ENCODE data around the gene HMOX1.
A peak's percentile ranks its signal among the peaks of the same experiment; 100 is the strongest.
"Not testable (repeated sequence)": the region's sequence is repeated elsewhere in the genome, so short reads cannot be mapped to it uniquely, and the experiment has no call there.

HMOX1 gene

GRCh38 chr22:35350539-35351503 is 30.1 kb upstream of the HMOX1 start:
- DNase-seq = peak; percentile 50

DNA sequence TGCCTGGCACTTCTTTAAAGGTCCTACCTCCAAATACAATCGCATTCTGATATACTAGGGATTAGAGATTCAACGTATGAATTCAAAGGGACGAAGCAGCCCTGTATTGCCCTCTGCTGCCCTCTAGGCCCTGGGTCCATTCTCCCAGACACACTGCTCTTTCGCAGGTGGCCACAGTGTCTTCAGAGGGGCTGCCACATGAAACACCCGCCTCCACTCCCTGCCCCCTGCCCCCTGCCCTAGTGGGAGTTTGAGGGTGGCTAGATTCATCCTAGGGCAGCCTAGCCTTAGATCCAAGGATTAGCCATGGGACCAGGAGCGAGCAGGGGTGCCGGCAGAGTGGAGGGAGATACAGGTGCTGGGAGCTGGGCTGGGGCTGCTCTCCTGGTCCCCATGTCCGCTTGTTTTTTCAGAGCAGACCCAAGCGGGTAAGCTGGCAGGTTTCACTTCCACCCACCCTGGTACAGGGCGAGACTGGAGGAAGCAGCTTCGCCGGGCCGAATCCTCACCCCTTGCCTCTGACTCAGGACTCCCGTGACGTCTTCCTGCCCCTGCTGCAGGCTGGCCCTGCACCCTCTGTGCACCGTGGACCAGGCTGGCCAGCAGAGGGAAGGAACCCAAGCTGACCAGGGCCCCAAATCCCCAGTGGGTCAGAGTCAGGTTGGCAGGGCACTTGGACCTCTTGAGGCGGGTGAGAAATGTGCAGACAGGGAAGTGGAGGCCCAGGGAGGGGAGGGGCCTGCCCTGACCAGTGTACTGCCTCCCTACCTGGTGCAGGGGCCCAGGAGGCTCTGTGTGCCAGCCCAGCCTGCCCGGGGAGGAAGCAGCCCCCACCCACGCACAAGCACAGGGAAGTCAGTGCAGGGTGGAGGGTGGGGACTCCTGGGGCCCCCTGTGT is 28.4 kb upstream of the HMOX1 start:
- DNase-seq = peak; percentile 35

DNA sequence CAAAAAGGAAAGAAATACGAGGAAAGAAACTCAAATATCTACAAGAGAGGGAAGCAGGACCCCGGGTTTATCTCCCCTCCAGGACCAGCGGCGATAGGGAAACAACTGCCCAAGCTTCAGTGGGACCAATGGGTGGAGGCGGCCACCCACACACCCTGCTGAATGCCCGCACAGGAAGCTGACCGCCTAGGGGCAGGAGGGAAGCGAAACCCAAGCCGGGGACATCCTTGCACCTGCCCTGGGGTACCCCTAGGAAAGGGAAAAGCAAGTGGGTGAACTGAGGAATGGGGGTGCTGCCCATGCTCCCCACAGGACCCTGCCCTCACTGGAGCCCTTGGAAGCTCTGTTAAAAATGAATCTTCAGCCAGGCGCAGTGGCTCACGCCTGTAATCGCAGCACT is 27.6 kb upstream of the HMOX1 start:
- DNase-seq = no peak

GRCh38 chr22:35354068-35354467 is 26.8 kb upstream of the HMOX1 start:
- DNase-seq = no peak

GRCh38 chr22:35357883-35358621 is 22.8 kb upstream of the HMOX1 start:
- no peak for DNase-seq

- no peak for DNase-seq
Observed at GRCh38 chr22:35359380-35360065, 21.4 kb upstream of the HMOX1 start.

DNA sequence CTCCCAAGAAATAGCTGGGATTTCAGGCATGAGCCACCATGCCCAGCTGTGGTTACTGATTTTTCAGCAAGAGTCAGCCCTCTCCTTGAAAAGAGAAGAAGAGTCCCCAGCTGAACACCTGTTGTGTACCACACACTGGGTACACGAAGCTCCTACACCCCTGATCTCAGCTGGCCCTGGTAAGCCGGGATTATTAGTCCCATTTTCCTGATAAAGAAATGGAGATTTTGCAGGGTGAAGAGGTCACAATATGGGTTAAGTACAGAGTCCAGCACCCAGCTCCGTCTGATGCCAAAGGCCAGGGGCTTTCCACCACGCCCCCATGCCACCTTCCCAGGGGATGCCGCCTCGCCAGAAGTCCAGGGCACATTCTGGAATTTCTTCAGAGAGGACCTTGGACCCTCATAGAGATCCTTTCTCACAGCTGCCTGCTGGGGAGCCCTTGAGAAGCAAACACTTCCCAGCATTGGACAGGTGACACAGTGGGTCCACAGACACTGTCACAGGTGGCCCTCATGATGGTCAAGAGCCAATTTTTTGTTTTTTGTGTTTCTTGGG is 19.8 kb upstream of the HMOX1 start:
- DNase-seq = no peak

GRCh38 chr22:35363566-35364086 is 17.3 kb upstream of the HMOX1 start:
- no peak for DNase-seq

DNA sequence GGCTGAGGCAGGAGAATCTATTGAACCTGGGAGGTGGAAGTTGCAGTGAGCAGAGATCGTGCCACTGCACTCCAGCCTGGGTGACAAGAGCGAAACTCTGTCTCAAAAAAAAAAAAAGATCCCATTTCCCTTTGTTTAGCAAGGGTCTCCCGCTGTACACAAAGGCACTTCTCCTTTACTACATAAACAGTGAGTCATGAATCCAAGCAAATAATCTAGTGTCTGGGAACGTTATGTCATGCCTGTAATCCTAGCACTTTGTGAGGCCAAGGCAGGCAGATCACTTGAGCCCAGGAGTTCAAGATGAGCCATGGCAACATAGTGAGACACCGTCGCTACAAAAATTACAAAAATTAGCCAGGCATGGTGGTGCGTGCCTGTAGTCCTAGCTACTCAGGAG is 16.7 kb upstream of the HMOX1 start:
- not testable (repeated sequence) for DNase-seq

DNA sequence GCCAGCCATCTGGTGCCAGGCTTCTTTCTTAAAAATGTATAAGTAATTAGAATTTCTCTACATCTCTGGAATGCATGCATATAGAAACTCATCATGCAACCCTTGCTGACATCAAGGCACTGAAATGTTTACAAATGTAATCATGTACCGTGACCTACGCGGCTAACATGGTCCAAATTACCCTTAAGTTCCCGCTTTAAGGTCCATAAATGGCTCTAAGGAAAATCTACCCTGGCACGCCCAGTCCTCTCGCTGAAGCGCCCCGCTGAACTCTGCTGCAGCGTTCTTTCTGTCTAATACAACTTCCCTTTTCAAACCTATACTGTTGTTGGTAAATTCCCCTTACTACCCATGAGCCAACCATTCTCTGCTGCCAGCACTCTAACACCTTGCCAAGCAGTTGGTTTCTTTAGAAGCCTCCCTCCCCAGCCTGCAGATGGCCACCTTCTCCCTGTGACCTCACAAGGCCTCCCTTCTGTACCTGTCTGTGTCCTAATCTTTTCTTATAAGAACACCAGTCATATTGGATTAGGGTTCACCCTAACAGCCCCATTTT is 13.5 kb upstream of the HMOX1 start:
- DNase-seq = peak; percentile 23

DNA sequence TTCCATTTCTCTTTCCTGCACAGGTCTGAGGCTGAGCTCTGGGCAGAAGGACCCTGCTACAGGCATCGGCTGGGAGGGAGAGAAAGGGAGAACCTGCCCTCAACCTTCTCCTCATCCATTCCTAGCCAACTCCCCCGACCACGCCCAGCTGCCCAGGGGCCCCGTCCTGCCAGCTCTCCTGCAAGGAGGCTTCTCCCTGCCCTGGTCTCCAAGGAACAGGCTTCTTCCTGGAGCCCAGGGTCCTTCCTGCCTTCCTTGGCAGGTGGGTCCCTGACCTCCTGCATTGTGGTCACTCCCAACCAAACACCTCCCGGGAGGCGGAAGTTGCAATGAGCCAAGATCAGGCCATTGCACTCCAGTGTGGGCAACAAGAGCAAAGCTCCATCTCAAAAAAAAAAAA is 12.5 kb upstream of the HMOX1 start:
- no peak for DNase-seq

DNA sequence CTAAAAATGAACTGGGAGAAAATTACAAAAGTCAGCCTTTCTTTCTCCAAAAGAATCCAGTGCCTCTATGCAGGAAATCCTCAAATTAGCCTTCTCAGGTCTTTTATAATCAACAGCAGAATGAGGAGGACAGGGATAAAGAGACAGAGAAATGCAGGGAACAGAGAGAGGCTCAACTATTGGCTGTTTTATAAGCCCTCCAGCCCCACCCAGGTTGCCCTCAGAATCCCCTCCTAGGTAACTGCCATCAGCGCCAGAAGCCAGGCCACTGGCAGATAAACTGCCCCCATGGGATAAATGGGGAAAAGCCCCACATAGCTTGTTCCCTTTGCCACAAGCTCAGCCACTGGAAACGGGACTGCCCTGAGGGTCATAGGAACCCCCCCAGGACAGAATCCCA is 10.9 kb upstream of the HMOX1 start:
- no peak for DNase-seq

- no peak for DNase-seq
Observed at GRCh38 chr22:35373781-35374180, 7.1 kb upstream of the HMOX1 start.

- peak; percentile 7 for DNase-seq
Observed at GRCh38 chr22:35375031-35375430, 5.9 kb upstream of the HMOX1 start.

GRCh38 chr22:35375526-35375925 is 5.4 kb upstream of the HMOX1 start:
- DNase-seq = no peak

DNA sequence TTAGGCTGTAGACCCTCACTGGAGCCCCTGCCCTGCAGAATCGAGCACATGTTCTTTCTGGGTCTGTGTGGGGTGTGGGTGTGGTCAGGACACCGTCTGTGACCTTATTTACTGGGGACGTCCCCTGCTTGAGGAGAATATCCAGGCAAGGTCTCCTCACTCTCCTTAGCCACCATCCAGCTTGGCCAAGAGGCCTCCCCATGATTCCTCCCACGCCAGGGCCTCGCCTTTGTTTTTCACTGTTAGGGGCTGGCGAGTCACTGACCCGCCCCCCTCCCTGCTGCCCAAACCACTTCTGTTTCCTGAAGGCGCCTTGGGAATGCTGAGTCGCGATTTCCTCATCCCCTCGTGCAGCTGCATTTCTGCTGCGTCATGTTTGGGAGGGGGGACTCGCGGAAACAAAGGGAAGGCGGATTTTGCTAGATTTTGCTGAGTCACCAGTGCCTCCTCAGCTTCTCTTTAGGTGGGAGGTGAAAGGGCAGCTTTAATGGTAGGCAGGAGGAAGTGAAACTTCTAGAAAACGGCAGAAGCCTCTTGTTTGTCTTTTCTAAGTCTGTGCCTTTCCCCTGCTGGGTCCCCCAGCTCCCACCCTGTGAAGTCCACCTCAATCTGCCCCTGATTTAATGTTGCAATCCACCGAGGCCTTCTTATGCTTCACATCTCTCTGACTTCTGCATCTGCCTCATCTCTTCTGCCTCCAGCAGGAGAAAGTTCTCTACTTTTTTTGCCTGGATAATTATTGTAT is 4.0 kb upstream of the HMOX1 start:
- DNase-seq = peak; percentile 92

GRCh38 chr22:35377735-35378134 is 3.2 kb upstream of the HMOX1 start:
- DNase-seq = no peak

- no peak for DNase-seq
Observed at GRCh38 chr22:35378621-35379020, 2.3 kb upstream of the HMOX1 start.

GRCh38 chr22:35379146-35379993 is 1.5 kb upstream of the HMOX1 start:
- DNase-seq = no peak

DNA sequence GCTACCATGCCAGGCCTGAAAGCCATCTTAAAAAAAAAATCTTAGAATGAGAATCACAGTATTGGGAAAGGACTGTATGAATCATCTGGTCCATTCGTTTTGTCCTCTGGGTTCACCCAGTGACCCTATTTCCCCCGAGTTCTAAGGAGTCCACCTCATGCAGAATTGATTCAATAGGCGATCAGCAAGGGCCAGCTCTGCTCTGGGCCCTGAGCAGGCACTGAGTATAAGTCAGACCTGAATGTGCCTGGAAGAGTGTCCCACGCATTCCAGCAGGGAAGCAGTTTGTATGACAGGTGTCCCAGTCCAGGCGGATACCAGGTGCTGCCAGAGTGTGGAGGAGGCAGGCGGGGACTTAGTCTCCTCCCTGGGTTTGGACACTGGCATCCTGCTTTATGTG is 883 bp upstream of the HMOX1 start:
- no peak for DNase-seq
